Neural progenitor cell (in vitro differentiated cells): ENCODE measurements around the gene FBXL15. TPM values are rescaled to one million over a fixed set of nuclear protein-coding genes. Genes with fewer than 3 reads are reported as not detected.

Experiments used
- DNase-seq: peaks from one replicate; pipeline ENCODE4 v3.0.0-alpha.2; 2016; ENCODE audit warnings: low spot score
- H2AFZ ChIP-seq: fragments of 200-600 bp; sonication (generic); replicated peaks from 2 replicates; pipeline ENCODE4 v1.6.1; 2016; ENCODE audit warnings: antibody characterized with exemption
- H3F3A ChIP-seq: fragments of 200-600 bp; sonication (generic); 2 replicates; pipeline ENCODE4 v1.6.1; 2016; ENCODE audit warnings: antibody characterized with exemption, low read depth
- H3K27ac ChIP-seq: fragments of 200-600 bp; sonication (generic); 2 replicates; pipeline ENCODE4 v1.5.1; 2016; ENCODE audit warnings: mild to moderate bottlenecking
- H3K27me3 ChIP-seq: fragments of 200-600 bp; sonication (generic); 2 replicates; pipeline ENCODE4 v1.6.1; 2016; ENCODE audit warnings: mild to moderate bottlenecking, moderate library complexity
- H3K36me3 ChIP-seq: fragments of 200-600 bp; sonication (generic); 2 replicates; pipeline ENCODE4 v1.5.1; 2016
- H3K4me1 ChIP-seq: fragments of 200-600 bp; sonication (generic); 2 replicates; pipeline ENCODE4 v1.6.1; 2016; ENCODE audit warnings: mixed run types
- H3K4me2 ChIP-seq: fragments of 200-600 bp; sonication (generic); 2 replicates; pipeline ENCODE4 v1.6.1; 2016
- H3K4me3 ChIP-seq: fragments of 200-600 bp; sonication (generic); 2 replicates; pipeline ENCODE4 v1.5.1; 2016
- H3K79me2 ChIP-seq: fragments of 200-600 bp; sonication (generic); 2 replicates; pipeline ENCODE4 v1.6.1; 2016; ENCODE audit warnings: low read depth
- H3K9ac ChIP-seq: fragments of 200-600 bp; sonication (generic); 2 replicates; pipeline ENCODE4 v1.6.1; 2016
- H3K9me3 ChIP-seq: fragments of 200-600 bp; sonication (generic); 2 replicates; pipeline ENCODE4 v1.5.1; 2016; ENCODE audit warnings: low read depth
- H4K20me1 ChIP-seq: fragments of 200-600 bp; sonication (generic); 2 replicates; pipeline ENCODE4 v1.6.1; 2016; ENCODE audit warnings: low read depth
- H3K27ac Mint-ChIP-seq: 3 replicates; pipeline ENCODE4 v1.8.0; 2021; ENCODE audit warnings: mixed read lengths
- H3K27me3 Mint-ChIP-seq: 2 replicates; pipeline ENCODE4 v1.8.0; 2022; ENCODE audit warnings: low read depth, mild to moderate bottlenecking, inconsistent platforms, moderate library complexity, mixed read lengths; ENCODE audit not compliant: insufficient read depth
- H3K36me3 Mint-ChIP-seq: 3 replicates; pipeline ENCODE4 v1.8.0; 2021; ENCODE audit warnings: mixed read lengths
- H3K4me1 Mint-ChIP-seq: 3 replicates; pipeline ENCODE4 v1.8.0; 2021; ENCODE audit warnings: mixed read lengths
- H3K4me3 Mint-ChIP-seq: 3 replicates; pipeline ENCODE4 v1.8.0; 2021; ENCODE audit warnings: mild to moderate bottlenecking, moderate library complexity, mixed read lengths
- H3K9me3 Mint-ChIP-seq: 3 replicates; pipeline ENCODE4 v1.8.0; 2020; ENCODE audit warnings: mixed read lengths
- EZH2 ChIP-seq: fragments of 200-600 bp; sonication (generic); IDR thresholded peaks from 2 replicates; pipeline ENCODE4 v1.6.1; 2017; ENCODE audit warnings: antibody characterized with exemption, mild to moderate bottlenecking, moderate library complexity
- EZH2phosphoT487 ChIP-seq: fragments of 200-600 bp; sonication (generic); IDR thresholded peaks from 2 replicates; pipeline ENCODE4 v1.6.1; 2017; ENCODE audit warnings: antibody characterized with exemption
- total RNA-seq: library from RNA; depleted of rRNA; stranded (reverse); fragments of >200 nt; gene quantifications from 2 replicates; pipeline ENCODE4 v1.2.3, GENCODE V29; 2015; ENCODE audit warnings: low replicate concordance
- TF ChIP-seq, protein P1 (sequence below): fragments of 200-600 bp; sonication (generic); IDR thresholded peaks from 2 replicates; pipeline ENCODE4 v1.5.1; 2017; ENCODE audit warnings: antibody characterized with exemption, mild to moderate bottlenecking

FBXL15 gene
- total RNA-seq, 1 donor from 2014 or later: 4.4 TPM

- no peaks in the 10 kb centered on the region for H3K36me3 ChIP-seq
- no peaks in the 10 kb centered on the region for H3K79me2 ChIP-seq
- H3K9me3 Mint-ChIP-seq: no peaks in the 10 kb centered on the region
- H4K20me1 ChIP-seq: peaks cover 32% of the 10 kb centered on the region
- no peak overlapping the region for H3K27ac ChIP-seq
- H3K4me1 Mint-ChIP-seq: peaks cover 19% of the 10 kb centered on the region
- DNase-seq: no peak
- H3K4me3 ChIP-seq: no peak overlapping the region
- peaks cover 36% of the 10 kb centered on the region for H3F3A ChIP-seq
- TF ChIP-seq EZH2 (no peak), EZH2phosphoT487 (no peak)
- TF ChIP-seq, protein P1, sequence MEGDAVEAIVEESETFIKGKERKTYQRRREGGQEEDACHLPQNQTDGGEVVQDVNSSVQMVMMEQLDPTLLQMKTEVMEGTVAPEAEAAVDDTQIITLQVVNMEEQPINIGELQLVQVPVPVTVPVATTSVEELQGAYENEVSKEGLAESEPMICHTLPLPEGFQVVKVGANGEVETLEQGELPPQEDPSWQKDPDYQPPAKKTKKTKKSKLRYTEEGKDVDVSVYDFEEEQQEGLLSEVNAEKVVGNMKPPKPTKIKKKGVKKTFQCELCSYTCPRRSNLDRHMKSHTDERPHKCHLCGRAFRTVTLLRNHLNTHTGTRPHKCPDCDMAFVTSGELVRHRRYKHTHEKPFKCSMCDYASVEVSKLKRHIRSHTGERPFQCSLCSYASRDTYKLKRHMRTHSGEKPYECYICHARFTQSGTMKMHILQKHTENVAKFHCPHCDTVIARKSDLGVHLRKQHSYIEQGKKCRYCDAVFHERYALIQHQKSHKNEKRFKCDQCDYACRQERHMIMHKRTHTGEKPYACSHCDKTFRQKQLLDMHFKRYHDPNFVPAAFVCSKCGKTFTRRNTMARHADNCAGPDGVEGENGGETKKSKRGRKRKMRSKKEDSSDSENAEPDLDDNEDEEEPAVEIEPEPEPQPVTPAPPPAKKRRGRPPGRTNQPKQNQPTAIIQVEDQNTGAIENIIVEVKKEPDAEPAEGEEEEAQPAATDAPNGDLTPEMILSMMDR: no peak
- peaks cover 4% of the 10 kb centered on the region for H3K36me3 Mint-ChIP-seq
- H3K27me3 ChIP-seq: peaks cover 13% of the 10 kb centered on the region
- no peaks in the 10 kb centered on the region for H3K9me3 ChIP-seq
- H3K4me1 ChIP-seq: peaks cover 7% of the 10 kb centered on the region
- peak overlapping the region; percentile 50 for H3K4me3 Mint-ChIP-seq
- no peak overlapping the region for H2AFZ ChIP-seq
- no peak overlapping the region for H3K4me2 ChIP-seq
- H3K27me3 Mint-ChIP-seq: peaks cover 11% of the 10 kb centered on the region
- no peak overlapping the region for H3K9ac ChIP-seq
- H3K27ac Mint-ChIP-seq: no peak overlapping the region
Measured at GRCh38 chr10:102424145-102424544, 3.5 kb downstream of the FBXL15 start.

DNA sequence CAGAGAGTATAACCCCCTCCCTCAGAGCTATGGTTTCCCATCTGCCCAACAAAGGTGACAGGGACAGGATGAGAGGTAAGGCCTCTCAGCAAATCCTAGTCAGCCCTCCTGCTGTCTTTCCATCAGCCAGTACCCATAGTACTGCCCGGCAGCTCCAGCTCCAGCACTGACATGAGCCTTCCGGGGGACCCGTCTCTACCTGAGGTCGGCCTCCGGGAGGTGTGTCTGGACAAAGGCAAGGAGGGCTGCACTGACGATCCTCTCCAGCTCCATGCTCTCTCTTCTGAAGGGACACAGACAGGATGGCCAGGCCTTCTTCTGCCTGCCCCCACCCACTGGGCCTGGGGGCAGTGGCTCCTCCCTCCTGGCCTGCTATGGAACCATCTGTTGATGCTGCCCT is 4.3 kb downstream of the FBXL15 start:
- H3K9me3 Mint-ChIP-seq: no peaks in the 10 kb centered on the region
- H3K4me3 Mint-ChIP-seq: no peak overlapping the region
- Histone ChIP-seq H3K27ac (no peak overlapping the region), H3K9ac (no peak overlapping the region), H3K27me3 (peaks cover 13% of the 10 kb centered on the region), H4K20me1 (peaks cover 31% of the 10 kb centered on the region), H3K9me3 (no peaks in the 10 kb centered on the region), H3K4me1 (peaks cover 7% of the 10 kb centered on the region), H3K36me3 (no peaks in the 10 kb centered on the region), H3K79me2 (no peaks in the 10 kb centered on the region), H3K4me3 (no peak overlapping the region), H2AFZ (no peak overlapping the region), H3K4me2 (no peak overlapping the region), H3F3A (peaks cover 29% of the 10 kb centered on the region)
- TF ChIP-seq EZH2phosphoT487 (no peak), EZH2 (no peak)
- TF ChIP-seq, protein P1: no peak
- peaks cover 4% of the 10 kb centered on the region for H3K36me3 Mint-ChIP-seq
- no peak overlapping the region for H3K27ac Mint-ChIP-seq
- peaks cover 9% of the 10 kb centered on the region for H3K27me3 Mint-ChIP-seq
- no peak for DNase-seq
- H3K4me1 Mint-ChIP-seq: peaks cover 15% of the 10 kb centered on the region

DNA sequence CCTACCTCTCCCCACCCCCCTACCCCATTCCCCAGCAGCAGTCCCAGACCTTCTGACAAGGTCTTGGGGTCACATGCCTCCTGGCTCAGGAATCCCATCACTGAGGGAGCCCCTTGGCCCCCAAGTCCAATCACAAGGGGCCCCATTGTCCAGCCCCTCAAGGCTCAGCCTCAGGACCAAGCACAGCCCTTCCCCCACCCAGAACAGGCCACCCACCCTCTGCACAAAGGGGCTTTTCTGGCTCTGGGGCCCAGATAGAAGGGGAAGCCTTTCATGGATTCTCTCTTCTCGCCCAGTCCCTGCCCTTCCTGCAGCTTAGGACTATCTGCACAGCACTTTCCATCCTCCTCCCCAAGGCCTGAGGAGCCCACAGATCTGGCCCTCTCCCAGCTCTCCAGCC is 4.8 kb downstream of the FBXL15 start:
- Histone ChIP-seq H3K9ac (no peak overlapping the region), H3F3A (peaks cover 24% of the 10 kb centered on the region), H3K4me1 (peaks cover 7% of the 10 kb centered on the region), H3K9me3 (no peaks in the 10 kb centered on the region), H3K27ac (no peak overlapping the region), H2AFZ (no peak overlapping the region), H3K79me2 (no peaks in the 10 kb centered on the region), H3K4me2 (no peak overlapping the region), H4K20me1 (peaks cover 31% of the 10 kb centered on the region), H3K36me3 (no peaks in the 10 kb centered on the region), H3K27me3 (peaks cover 13% of the 10 kb centered on the region), H3K4me3 (no peak overlapping the region)
- peak overlapping the region; percentile 46 for H3K27ac Mint-ChIP-seq
- H3K9me3 Mint-ChIP-seq: no peaks in the 10 kb centered on the region
- no peak overlapping the region for H3K4me3 Mint-ChIP-seq
- H3K4me1 Mint-ChIP-seq: peaks cover 14% of the 10 kb centered on the region
- TF ChIP-seq, protein P1: no peak
- TF ChIP-seq EZH2 (no peak), EZH2phosphoT487 (no peak)
- peaks cover 4% of the 10 kb centered on the region for H3K36me3 Mint-ChIP-seq
- peaks cover 9% of the 10 kb centered on the region for H3K27me3 Mint-ChIP-seq
- DNase-seq: no peak
